HG02943 (cell line): Measurements from ENCODE around the gene PDE4D.
"Not testable (repeated sequence)": the region's sequence is repeated elsewhere in the genome, so short reads cannot be mapped to it uniquely, and the experiment has no call there.

Experiments
- ATAC-seq: cut with Tn5 transposase; IDR thresholded peaks from one replicate; pipeline ENCODE4 v1.9.1; 2021; ENCODE audit warnings: mild to moderate bottlenecking, low read depth, moderate library complexity; ENCODE audit not compliant: unreplicated experiment

The PDE4D gene

GRCh38 chr5:59592101-59592500 lies 301.4 kb downstream of the PDE4D start:
- no peak for ATAC-seq

DNA sequence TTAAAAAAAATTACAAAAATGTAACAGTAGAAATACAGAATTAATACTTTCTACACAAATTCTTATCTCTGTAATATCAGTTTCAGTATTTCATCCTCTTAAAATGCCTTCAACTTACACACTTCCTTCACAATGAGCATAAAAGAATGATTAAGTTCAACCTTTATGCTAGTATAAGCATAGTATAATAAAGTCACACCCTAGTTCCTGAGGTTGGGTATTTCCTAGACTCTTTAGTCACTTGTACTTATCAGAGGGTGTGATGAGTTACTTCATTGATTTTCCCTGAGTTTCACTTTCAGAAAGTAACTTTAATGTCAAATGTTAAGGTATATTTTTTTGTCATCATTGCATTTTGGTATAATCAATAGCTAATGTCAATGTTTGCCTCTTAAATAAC lies 302.4 kb downstream of the PDE4D start:
- ATAC-seq: no peak

DNA sequence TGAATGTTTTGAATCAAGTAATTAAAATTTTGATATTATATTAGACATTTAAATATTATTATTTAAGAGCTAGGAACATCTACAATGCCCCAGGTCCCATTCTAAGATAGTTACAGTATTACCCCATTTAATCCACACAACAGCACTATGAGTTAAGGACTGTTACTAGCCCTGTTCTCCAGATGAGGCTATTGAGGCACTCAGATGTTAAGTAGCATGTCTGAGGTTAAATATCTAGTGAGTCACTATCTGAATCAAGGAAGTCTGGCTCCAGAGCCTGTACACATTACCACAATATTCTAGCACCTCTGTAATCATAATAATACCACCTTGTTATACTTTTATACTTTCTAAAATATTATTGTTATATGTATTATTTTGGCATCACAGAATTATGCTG lies 304.6 kb downstream of the PDE4D start:
- ATAC-seq: no peak

DNA sequence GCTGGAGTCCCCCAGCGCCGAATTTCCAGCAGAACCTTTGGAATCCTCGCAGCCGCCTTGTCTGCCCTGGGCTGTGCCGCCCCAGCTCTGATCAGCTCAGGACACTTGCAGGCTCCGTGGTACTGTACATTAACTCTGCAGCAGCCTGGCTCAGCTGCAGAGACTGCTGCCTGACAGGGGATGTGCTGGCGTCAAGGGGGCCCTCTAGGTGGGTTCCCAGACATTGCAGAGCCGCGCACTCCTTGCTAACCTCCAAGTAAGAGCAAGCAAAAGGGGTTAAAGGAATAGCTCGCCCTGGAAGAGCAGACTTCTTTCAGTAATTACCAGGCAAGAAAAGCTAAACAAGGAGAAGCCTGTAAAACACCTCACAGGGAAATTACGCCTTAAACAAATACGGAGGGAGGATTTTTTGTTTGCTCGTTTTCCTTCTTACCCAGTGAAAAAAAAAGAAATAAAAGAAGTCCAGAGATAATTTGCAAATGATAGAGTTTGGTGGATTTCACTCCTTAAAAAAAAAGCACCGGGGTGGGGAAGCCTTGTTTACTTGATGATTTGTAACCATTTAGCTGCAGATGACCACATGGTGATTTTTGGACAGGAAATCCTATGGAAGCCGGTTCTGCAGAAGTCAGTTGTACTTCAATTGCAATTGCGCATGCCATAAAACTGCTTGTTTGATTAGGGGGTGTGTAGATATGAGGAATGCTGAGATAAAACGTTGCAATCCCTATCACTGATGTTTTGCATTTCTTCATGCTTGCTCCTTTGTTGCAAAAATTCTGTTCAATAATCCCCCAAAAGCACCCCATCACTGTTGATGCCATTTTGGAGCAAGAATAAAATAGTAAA lies 305.8 kb downstream of the PDE4D start:
- no peak for ATAC-seq

DNA sequence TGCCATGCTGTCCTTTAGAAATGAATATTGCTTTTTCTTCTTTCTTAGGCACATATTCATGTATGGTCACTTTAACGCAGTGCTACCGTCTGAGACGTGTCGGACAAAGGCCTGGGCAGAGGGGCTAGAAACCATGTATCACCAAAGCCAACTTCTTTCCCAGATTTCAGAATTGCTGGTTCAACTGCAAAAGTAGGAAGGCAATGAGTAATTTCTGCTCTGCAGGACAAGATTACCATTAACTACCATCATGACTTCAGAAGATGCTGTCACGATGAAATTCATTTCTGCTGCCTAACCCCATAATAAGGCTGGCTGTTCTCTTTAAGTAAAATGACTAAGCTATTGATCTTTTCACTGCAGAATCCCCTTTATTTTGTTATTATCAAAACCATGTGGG lies 306.7 kb downstream of the PDE4D start:
- no peak for ATAC-seq

DNA sequence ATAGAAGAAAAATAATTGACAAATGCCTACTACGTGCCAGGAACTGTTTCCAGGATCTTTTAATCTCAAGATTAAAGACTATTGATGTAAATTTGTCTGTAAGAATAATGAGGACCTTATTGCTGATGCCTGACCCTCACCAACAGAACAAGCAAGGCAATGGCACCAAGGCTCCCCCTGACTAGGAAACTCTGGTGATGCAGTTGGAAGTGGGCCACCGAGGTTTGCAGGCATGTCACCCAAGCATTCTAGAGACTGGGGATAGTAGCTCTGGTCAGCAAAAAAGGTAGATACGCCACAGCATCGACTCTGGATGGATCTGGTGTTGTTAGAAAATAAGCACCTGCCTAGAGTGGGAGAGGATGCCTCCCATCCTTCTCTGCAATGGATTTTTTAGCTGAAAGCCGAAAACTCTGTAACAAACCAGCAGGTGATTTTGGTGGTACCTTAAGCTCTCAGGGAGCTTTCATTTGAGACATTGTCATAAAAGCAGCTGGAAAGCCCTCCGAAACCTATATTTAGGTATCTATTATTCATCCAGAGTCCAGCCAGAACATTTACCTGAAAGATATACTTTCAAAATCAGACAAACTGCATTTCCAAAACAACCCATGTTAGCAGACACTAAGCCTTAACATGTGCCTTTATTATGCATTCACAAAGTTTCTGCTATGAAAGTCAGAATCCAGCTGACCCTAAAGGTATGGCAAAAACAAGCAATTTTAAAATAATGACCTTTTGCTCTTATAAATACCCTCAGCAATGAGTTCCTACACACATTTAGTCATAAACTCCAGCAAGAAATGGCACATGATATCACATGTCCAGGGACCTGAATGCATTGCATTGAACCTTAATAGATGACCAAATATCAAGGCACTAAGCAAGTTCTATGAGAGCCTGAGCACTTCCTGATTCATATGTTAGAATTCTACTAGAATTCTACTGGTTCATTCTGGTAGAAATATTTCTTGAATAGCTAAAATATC lies 308.4 kb downstream of the PDE4D start:
- ATAC-seq: no peak

DNA sequence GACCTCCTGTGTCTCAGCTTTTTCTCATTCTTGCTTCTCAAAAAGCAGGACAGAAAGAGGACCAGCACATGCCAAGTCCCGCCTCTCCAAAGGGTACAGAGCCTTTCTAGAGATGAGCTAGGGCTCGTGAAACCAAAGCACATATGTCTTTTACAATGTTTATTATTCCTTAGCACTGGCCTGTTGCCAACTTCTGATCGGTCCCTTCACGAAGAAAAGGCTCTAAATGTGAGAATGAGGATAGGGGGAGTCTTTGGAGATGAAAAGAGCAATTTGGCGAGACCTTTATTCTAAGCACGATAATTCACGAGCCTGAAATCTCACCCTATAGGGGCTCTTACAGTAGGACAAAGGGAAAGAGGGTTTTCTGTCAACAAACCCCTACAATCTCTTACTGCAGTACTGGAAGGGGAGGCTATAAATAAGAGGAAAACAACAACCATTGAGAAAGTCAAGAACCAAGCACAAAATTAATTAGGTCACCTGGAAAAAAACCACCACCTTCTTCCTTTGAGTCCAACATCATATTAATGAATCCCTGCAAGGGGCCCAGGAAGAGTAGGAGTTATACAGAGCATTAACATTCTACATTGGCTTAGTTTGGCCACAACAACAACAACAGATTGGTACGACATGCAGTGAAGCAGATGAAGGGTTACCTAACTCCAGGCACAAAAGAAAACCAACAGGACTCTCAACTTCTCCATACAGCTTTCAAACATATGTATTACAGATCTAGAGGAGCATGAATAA lies 309.5 kb downstream of the PDE4D start:
- ATAC-seq: no peak

- ATAC-seq: no peak
These were observed 310.2 kb downstream of the PDE4D start for GRCh38 chr5:59583151-59583809.

DNA sequence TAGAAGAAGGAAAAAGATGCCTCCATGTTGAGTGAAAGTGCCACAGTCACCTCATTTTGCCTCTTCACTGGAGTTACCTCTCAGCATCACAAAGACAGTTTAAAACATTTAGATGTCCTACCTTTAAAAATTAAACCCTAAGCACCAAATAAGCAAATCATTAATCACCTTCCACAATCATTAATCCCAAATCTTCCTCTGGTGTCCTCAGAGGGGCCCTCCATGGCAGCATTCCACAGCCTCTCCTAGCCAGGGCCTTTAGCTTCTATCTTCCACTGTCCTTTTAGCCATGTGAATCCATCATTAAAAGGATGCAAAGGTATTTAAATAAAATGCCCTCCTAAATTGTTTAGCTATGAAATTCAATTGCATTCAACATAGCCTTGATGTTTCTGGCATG lies 310.8 kb downstream of the PDE4D start:
- no peak for ATAC-seq

GRCh38 chr5:59579824-59580167 lies 313.7 kb downstream of the PDE4D start:
- no peak for ATAC-seq

DNA sequence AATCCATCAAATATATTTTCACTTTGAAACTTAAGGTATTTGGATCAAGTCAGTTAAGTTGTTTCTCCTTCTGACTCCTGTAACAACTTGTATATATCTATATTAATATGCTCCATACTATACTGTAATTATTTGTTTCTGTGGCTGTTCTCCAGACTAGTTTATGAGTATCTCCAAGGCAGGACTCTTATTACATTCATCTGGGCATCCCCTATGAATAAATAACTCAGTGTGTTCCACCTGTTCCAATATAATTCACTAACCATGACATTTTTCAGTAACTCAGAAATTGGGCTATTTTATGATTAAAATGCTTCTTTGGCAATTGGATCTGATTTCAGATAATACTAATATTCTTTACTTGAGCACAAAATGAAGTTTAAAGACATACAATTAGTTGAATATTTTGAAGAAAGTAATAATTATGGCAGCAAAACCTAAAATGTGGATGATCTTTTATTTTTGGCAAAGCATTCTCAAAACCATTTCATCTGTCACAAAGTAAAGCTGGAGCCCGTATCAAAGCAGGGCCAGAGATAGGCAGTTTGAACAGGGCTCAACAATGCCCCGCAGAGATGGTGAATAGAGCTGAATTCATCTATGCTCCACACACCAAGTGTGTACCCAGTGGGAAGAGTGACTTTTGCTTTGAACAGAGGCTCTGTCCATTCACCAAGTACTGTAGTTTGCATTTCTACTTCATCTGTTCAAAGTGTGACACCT lies 314.3 kb downstream of the PDE4D start:
- no peak for ATAC-seq

GRCh38 chr5:59577485-59577884 lies 316.0 kb downstream of the PDE4D start:
- ATAC-seq: no peak

GRCh38 chr5:59575648-59576445 lies 317.7 kb downstream of the PDE4D start:
- ATAC-seq: no peak

- not testable (repeated sequence) for ATAC-seq
These were observed 320.0 kb downstream of the PDE4D start for GRCh38 chr5:59573509-59573908.

DNA sequence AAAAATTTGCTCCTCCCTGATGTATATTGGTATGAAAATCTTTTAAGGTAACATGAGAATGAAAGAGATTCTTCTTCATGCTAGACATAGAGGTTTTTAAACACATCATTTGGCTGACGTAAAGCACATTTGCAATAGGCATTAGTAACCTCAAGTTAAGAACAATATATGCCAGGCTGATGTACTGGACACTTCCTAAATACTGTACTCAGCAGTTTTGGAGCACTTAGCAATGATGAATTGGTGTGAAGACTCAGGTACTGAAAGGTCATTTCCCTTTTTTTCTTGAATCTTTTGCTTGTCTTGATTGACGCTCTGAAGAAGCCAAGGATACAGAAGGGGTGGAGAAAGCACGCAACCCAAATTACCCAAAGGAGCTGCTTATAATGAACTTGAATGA lies 322.5 kb downstream of the PDE4D start:
- no peak for ATAC-seq

GRCh38 chr5:59569608-59570334 lies 323.8 kb downstream of the PDE4D start:
- no peak for ATAC-seq

GRCh38 chr5:59569158-59569557 lies 324.4 kb downstream of the PDE4D start:
- no peak for ATAC-seq

DNA sequence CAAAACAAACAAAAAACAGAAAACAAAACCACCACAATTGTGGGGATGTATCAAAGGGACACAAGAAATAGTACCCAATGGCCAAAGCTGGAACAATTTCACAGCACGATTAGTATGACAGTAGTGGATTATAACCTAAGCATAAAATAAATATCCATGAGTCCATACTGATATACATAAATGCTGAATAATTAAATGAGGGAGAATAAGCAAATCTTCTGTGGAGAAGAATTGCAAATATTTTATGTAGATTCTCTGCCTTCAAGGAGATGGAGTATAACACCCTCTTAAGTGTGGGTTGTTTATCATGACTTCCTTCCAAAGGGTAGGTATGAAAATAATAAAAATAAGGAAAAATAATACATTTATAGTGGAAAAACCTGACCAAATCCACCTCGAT lies 325.4 kb downstream of the PDE4D start:
- no peak for ATAC-seq
